ENCODE measurements around the gene SORCS1.

The SORCS1 gene

DNA sequence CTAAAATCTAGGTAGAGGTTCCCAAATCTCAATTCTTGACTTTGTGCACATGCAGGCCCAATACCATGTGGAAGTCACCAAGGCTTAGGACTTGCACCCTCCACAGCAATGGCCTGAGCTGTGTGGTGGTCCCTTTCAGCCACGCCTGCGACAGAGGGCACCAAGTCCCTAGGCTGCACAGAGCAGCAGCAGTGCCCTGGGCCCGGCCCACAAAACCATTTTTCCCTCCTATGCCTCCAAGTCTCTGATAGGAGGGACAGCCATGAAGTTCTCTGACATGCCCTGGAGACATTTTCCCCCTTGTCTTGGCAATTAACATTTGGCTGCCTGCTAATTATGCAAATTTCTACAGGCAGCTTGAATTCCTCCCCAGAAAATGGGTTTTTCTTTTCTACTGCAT, 375.5 kb downstream of the SORCS1 start:
- no peak overlapping the region for H3K23ac ChIP-seq (ENCODE audit: low read length)
- H2BK15ac ChIP-seq (replicated peaks; ENCODE audit: low read depth), result no peak overlapping the region
- H3K27me3 ChIP-seq (ENCODE audit: insufficient read depth, low read length, poor library complexity), result no peaks in the 10 kb centered on the region
- no peak overlapping the region for H2AK5ac ChIP-seq (ENCODE audit: low read length)
- H3K4me1 ChIP-seq (ENCODE audit: control insufficient read depth, low read depth, low read length), result no peaks in the 10 kb centered on the region
- no peak overlapping the region for H3K4me3 ChIP-seq (ENCODE audit: low read length)
- no peak overlapping the region for H3K9ac ChIP-seq (ENCODE audit: low read length)
- H4K5ac ChIP-seq (ENCODE audit: low read length), result no peak overlapping the region
- WGBS (ENCODE audit: extremely low coverage, insufficient coverage, low lambda C conversion rate), result no CpG with 5 or more reads among the region's 3 CpGs
- no peak for DNase-seq
- no peak overlapping the region for H3K56ac ChIP-seq (ENCODE audit: low read length)
- H3K4me2 ChIP-seq (ENCODE audit: low read length), result no peak overlapping the region
- H3K27ac ChIP-seq (ENCODE audit: low read depth, low read length), result no peak overlapping the region
- H2BK5ac ChIP-seq (ENCODE audit: low read length), result no peak overlapping the region
- no peak overlapping the region for H2BK120ac ChIP-seq (ENCODE audit: low read depth, low read length)
- H3K79me2 ChIP-seq (ENCODE audit: control insufficient read depth, insufficient read depth, low read length), result no peaks in the 10 kb centered on the region
- no peaks in the 10 kb centered on the region for H3K36me3 ChIP-seq (ENCODE audit: control insufficient read depth, insufficient read depth, low read length)
- H3K4ac ChIP-seq (ENCODE audit: low read depth, low read length), result no peak overlapping the region
- no peak overlapping the region for H4K8ac ChIP-seq (ENCODE audit: low read depth, low read length)
- no peak overlapping the region for H3K18ac ChIP-seq (ENCODE audit: low read length)
- H3K79me1 ChIP-seq (ENCODE audit: low read length), result no peaks in the 10 kb centered on the region

DNA sequence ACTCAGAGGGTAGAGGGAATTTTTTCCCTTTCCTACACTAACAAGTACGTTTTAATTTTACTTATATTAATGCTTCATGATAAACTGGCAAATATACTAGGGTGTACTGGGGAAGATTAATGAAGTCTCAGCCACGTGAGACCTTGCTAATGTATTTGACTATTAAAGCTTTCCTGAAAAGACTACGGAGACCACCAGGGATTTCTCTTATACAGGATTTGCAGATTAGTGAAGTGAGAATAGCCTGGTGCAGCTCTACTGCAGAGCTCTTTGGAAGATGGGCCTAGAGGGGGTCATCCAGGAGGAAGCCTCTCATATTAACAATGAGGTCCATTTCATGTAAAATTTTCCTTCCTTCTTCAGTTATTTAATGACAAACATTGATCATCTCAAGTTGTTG, 379.0 kb downstream of the SORCS1 start:
- no peak overlapping the region for H3K27ac ChIP-seq (ENCODE audit: low read depth, low read length)
- H2BK120ac ChIP-seq (ENCODE audit: low read depth, low read length), result no peak overlapping the region
- no peaks in the 10 kb centered on the region for H3K4me1 ChIP-seq (ENCODE audit: control insufficient read depth, low read depth, low read length)
- H3K9ac ChIP-seq (ENCODE audit: low read length), result no peak overlapping the region
- no peak overlapping the region for H4K5ac ChIP-seq (ENCODE audit: low read length)
- no peaks in the 10 kb centered on the region for H3K79me1 ChIP-seq (ENCODE audit: low read length)
- no peak overlapping the region for H4K8ac ChIP-seq (ENCODE audit: low read depth, low read length)
- no peak overlapping the region for H3K23ac ChIP-seq (ENCODE audit: low read length)
- no peak overlapping the region for H3K56ac ChIP-seq (ENCODE audit: low read length)
- no peak overlapping the region for H3K4ac ChIP-seq (ENCODE audit: low read depth, low read length)
- no peak for DNase-seq
- no peaks in the 10 kb centered on the region for H3K79me2 ChIP-seq (ENCODE audit: control insufficient read depth, insufficient read depth, low read length)
- no peak overlapping the region for H3K4me2 ChIP-seq (ENCODE audit: low read length)
- H2BK5ac ChIP-seq (ENCODE audit: low read length), result no peak overlapping the region
- H2BK15ac ChIP-seq (replicated peaks; ENCODE audit: low read depth), result no peak overlapping the region
- H3K36me3 ChIP-seq (ENCODE audit: control insufficient read depth, insufficient read depth, low read length), result no peaks in the 10 kb centered on the region
- H2AK5ac ChIP-seq (ENCODE audit: low read length), result no peak overlapping the region
- H3K4me3 ChIP-seq (ENCODE audit: low read length), result no peak overlapping the region
- H3K27me3 ChIP-seq (ENCODE audit: insufficient read depth, low read length, poor library complexity), result no peaks in the 10 kb centered on the region
- H3K18ac ChIP-seq (ENCODE audit: low read length), result no peak overlapping the region
- WGBS (ENCODE audit: extremely low coverage, insufficient coverage, low lambda C conversion rate), result no CpG with 5 or more reads among the region's 3 CpGs

DNA sequence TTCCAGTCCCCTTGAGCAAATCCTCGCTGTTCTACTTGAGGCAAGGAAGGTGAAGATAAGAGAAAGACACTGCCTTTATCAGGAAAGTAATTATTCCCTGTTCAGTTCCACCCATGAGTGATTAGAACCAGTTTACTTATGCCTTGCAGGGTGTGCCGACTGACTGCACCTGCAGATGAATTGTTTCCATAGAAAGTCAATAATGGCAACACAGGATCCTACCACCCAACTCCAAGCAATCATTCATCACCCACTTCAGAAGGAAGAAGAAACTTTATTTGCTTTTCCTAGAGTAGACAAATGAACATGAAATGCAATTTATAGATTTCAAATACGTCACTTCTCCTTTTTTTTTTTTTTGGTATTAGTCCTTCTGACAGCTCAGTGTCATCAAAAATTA, 383.9 kb downstream of the SORCS1 start:
- no peak for DNase-seq
- no peak overlapping the region for H2BK5ac ChIP-seq (ENCODE audit: low read length)
- no peak overlapping the region for H3K4ac ChIP-seq (ENCODE audit: low read depth, low read length)
- H3K79me2 ChIP-seq (ENCODE audit: control insufficient read depth, insufficient read depth, low read length), result no peaks in the 10 kb centered on the region
- no peak overlapping the region for H2BK120ac ChIP-seq (ENCODE audit: low read depth, low read length)
- no peak overlapping the region for H3K27ac ChIP-seq (ENCODE audit: low read depth, low read length)
- H3K79me1 ChIP-seq (ENCODE audit: low read length), result no peaks in the 10 kb centered on the region
- H2BK15ac ChIP-seq (replicated peaks; ENCODE audit: low read depth), result no peak overlapping the region
- H3K4me1 ChIP-seq (ENCODE audit: control insufficient read depth, low read depth, low read length), result no peaks in the 10 kb centered on the region
- no peak overlapping the region for H3K56ac ChIP-seq (ENCODE audit: low read length)
- no peak overlapping the region for H3K18ac ChIP-seq (ENCODE audit: low read length)
- H3K4me3 ChIP-seq (ENCODE audit: low read length), result no peak overlapping the region
- no CpG with 5 or more reads among the region's 3 CpGs for WGBS (ENCODE audit: extremely low coverage, insufficient coverage, low lambda C conversion rate)
- no peak overlapping the region for H2AK5ac ChIP-seq (ENCODE audit: low read length)
- no peak overlapping the region for H3K23ac ChIP-seq (ENCODE audit: low read length)
- H3K4me2 ChIP-seq (ENCODE audit: low read length), result no peak overlapping the region
- H3K9ac ChIP-seq (ENCODE audit: low read length), result no peak overlapping the region
- H4K8ac ChIP-seq (ENCODE audit: low read depth, low read length), result no peak overlapping the region
- H3K27me3 ChIP-seq (ENCODE audit: insufficient read depth, low read length, poor library complexity), result no peaks in the 10 kb centered on the region
- no peaks in the 10 kb centered on the region for H3K36me3 ChIP-seq (ENCODE audit: control insufficient read depth, insufficient read depth, low read length)
- no peak overlapping the region for H4K5ac ChIP-seq (ENCODE audit: low read length)

DNA sequence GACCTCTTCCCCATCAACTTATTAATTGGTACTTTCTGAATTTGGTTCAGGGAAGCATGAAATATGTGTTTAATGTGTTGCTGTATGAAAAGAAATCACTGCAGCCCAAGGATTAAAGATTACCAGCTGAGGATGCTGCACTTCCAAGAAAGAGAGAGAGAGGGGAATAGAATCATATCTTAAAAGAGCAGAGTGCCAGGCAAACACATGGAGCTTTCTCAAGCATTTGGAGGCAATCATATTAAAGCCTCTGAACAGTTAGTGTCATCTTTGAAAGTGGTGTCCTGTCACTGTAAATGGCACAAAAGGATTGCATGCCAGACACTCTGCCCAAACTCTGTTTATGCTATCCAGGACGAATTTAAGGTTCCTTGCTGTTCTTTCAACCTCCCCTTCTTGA, 386.7 kb downstream of the SORCS1 start:
- Histone ChIP-seq H3K56ac (ENCODE audit: low read length) (no peak overlapping the region), H3K9ac (ENCODE audit: low read length) (no peak overlapping the region), H3K79me2 (ENCODE audit: control insufficient read depth, insufficient read depth, low read length) (no peaks in the 10 kb centered on the region), H2BK120ac (ENCODE audit: low read depth, low read length) (no peak overlapping the region), H3K4me1 (ENCODE audit: control insufficient read depth, low read depth, low read length) (no peaks in the 10 kb centered on the region), H3K27ac (ENCODE audit: low read depth, low read length) (no peak overlapping the region), H3K4me2 (ENCODE audit: low read length) (no peak overlapping the region), H3K36me3 (ENCODE audit: control insufficient read depth, insufficient read depth, low read length) (no peaks in the 10 kb centered on the region), H3K4ac (ENCODE audit: low read depth, low read length) (no peak overlapping the region), H3K18ac (ENCODE audit: low read length) (no peak overlapping the region), H3K23ac (ENCODE audit: low read length) (no peak overlapping the region), H2BK15ac (replicated peaks; ENCODE audit: low read depth) (no peak overlapping the region), H3K4me3 (ENCODE audit: low read length) (no peak overlapping the region), H3K79me1 (ENCODE audit: low read length) (no peaks in the 10 kb centered on the region), H4K8ac (ENCODE audit: low read depth, low read length) (no peak overlapping the region), H3K27me3 (ENCODE audit: insufficient read depth, low read length, poor library complexity) (no peaks in the 10 kb centered on the region), H2AK5ac (ENCODE audit: low read length) (no peak overlapping the region), H2BK5ac (ENCODE audit: low read length) (no peak overlapping the region), H4K5ac (ENCODE audit: low read length) (no peak overlapping the region)
- no peak for DNase-seq
- WGBS (ENCODE audit: extremely low coverage, insufficient coverage, low lambda C conversion rate), result no CpG with 5 or more reads among the region's 1 CpG

DNA sequence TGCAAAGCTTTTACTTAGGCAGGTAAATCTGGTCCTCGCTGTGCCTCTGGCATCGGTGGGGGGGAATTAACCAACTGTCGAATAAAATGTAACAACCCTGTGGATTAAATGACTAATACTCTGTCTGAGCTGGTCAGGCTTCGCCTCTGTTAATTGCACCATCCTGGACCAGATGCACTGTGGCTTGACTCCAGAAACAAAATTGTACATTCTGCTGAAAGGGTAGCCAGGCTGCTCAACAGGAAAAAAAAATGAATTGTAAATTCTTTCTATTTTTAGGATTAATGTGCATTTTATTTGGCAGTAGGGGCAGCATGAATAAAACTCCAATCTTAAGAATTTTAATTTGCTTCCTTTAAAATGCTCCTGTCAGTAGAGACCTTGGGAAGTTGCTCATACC, 389.4 kb downstream of the SORCS1 start:
- no peak overlapping the region for H3K4me3 ChIP-seq (ENCODE audit: low read length)
- H3K9ac ChIP-seq (ENCODE audit: low read length), result no peak overlapping the region
- H3K79me1 ChIP-seq (ENCODE audit: low read length), result no peaks in the 10 kb centered on the region
- no peaks in the 10 kb centered on the region for H3K36me3 ChIP-seq (ENCODE audit: control insufficient read depth, insufficient read depth, low read length)
- H2AK5ac ChIP-seq (ENCODE audit: low read length), result no peak overlapping the region
- H3K79me2 ChIP-seq (ENCODE audit: control insufficient read depth, insufficient read depth, low read length), result no peaks in the 10 kb centered on the region
- H4K5ac ChIP-seq (ENCODE audit: low read length), result no peak overlapping the region
- no peak for DNase-seq
- no CpG with 5 or more reads among the region's 4 CpGs for WGBS (ENCODE audit: extremely low coverage, insufficient coverage, low lambda C conversion rate)
- no peak overlapping the region for H3K23ac ChIP-seq (ENCODE audit: low read length)
- H3K27ac ChIP-seq (ENCODE audit: low read depth, low read length), result no peak overlapping the region
- no peak overlapping the region for H4K8ac ChIP-seq (ENCODE audit: low read depth, low read length)
- H3K56ac ChIP-seq (ENCODE audit: low read length), result no peak overlapping the region
- no peak overlapping the region for H2BK5ac ChIP-seq (ENCODE audit: low read length)
- H3K4me2 ChIP-seq (ENCODE audit: low read length), result no peak overlapping the region
- H3K18ac ChIP-seq (ENCODE audit: low read length), result no peak overlapping the region
- H3K4me1 ChIP-seq (ENCODE audit: control insufficient read depth, low read depth, low read length), result no peaks in the 10 kb centered on the region
- H3K27me3 ChIP-seq (ENCODE audit: insufficient read depth, low read length, poor library complexity), result no peaks in the 10 kb centered on the region
- no peak overlapping the region for H3K4ac ChIP-seq (ENCODE audit: low read depth, low read length)
- H2BK120ac ChIP-seq (ENCODE audit: low read depth, low read length), result no peak overlapping the region
- no peak overlapping the region for H2BK15ac ChIP-seq (replicated peaks; ENCODE audit: low read depth)

DNA sequence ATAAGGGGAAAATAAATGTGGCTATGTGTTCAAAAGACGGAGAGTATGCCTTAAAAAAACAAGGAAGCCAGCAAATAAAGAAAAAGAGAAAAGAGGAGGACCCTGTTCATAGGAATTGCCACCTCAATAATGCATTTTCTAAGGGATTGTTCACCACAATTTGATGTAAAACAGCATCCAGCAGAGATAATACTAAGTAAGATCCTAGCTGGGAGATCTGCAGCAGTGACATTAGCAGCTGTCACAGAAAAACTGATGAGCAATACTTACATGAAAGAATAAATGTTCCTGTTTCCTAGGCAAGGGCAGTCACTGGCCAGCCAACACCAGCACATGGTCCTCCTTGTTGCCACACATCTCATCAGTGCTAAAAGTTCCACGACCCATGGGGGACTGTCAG, 391.5 kb downstream of the SORCS1 start:
- Histone ChIP-seq H3K79me1 (ENCODE audit: low read length) (no peaks in the 10 kb centered on the region), H3K27ac (ENCODE audit: low read depth, low read length) (no peak overlapping the region), H3K36me3 (ENCODE audit: control insufficient read depth, insufficient read depth, low read length) (no peaks in the 10 kb centered on the region), H3K23ac (ENCODE audit: low read length) (no peak overlapping the region), H2BK15ac (replicated peaks; ENCODE audit: low read depth) (no peak overlapping the region), H3K4me3 (ENCODE audit: low read length) (no peak overlapping the region), H3K27me3 (ENCODE audit: insufficient read depth, low read length, poor library complexity) (no peaks in the 10 kb centered on the region), H4K8ac (ENCODE audit: low read depth, low read length) (no peak overlapping the region), H3K56ac (ENCODE audit: low read length) (no peak overlapping the region), H3K4me2 (ENCODE audit: low read length) (no peak overlapping the region), H2AK5ac (ENCODE audit: low read length) (no peak overlapping the region), H3K4ac (ENCODE audit: low read depth, low read length) (no peak overlapping the region), H3K18ac (ENCODE audit: low read length) (no peak overlapping the region), H2BK120ac (ENCODE audit: low read depth, low read length) (no peak overlapping the region), H3K79me2 (ENCODE audit: control insufficient read depth, insufficient read depth, low read length) (no peaks in the 10 kb centered on the region), H2BK5ac (ENCODE audit: low read length) (no peak overlapping the region), H3K9ac (ENCODE audit: low read length) (no peak overlapping the region), H4K5ac (ENCODE audit: low read length) (no peak overlapping the region), H3K4me1 (ENCODE audit: control insufficient read depth, low read depth, low read length) (no peaks in the 10 kb centered on the region)
- no peak for DNase-seq
- no CpG with 5 or more reads among the region's 2 CpGs for WGBS (ENCODE audit: extremely low coverage, insufficient coverage, low lambda C conversion rate)

Measured in mesendoderm (in vitro differentiated cells).